ENCODE measurements around the gene SH3RF2.

GRCh38 chr5:146068206-146068605 is 131.8 kb downstream of the SH3RF2 start:
- TF ChIP-seq ZNF639 (CRISPR knock-in tag; conservative IDR thresholded peaks at IDR 0.05 in 1 of 2, IDR thresholded peaks at IDR 0.05 in 1 of 2) = no peak
- no peak for TF ChIP-seq SAFB2 (IDR thresholded peaks at IDR 0.05; ENCODE audit: borderline replicate concordance, low read depth, low read length, severe bottlenecking)
- TF ChIP-seq ATF1 (CRISPR knock-in tag; IDR thresholded peaks at IDR 0.05) = no peak
- no peak for TF ChIP-seq ATF1 (tag; IDR thresholded peaks at IDR 0.05)
- TF ChIP-seq CTCF (IDR thresholded peaks at IDR 0.05 in 2 of 3, conservative IDR thresholded peaks at IDR 0.05 in 1 of 3; ENCODE audit: insufficient read depth in 2 of 3, low read depth in 1 of 3, low read length in 3 of 3) = no peak
- no peak for TF ChIP-seq BACH1 (tag; IDR thresholded peaks at IDR 0.05)
- TF ChIP-seq ZBTB34 (CRISPR knock-in tag; IDR thresholded peaks at IDR 0.05) = no peak
- no peak for TF ChIP-seq SRF (CRISPR knock-in tag; IDR thresholded peaks at IDR 0.05)
- TF ChIP-seq HDAC6 (IDR thresholded peaks at IDR 0.05; ENCODE audit: low read depth, low read length) = no peak
- TF ChIP-seq MAX (CRISPR knock-in tag; IDR thresholded peaks at IDR 0.05) = no peak

Data from K562 (cell line).